Amniotic epithelial cell (primary cell): ENCODE results near the gene TBC1D13.
"Not testable (repeated sequence)": the region's sequence is repeated elsewhere in the genome, so short reads cannot be mapped to it uniquely, and the experiment has no call there.

Source experiments
- DNase-seq: peaks from one replicate; pipeline ENCODE4 v3.0.0-alpha.2; 2010; ENCODE audit warnings: low read depth

TBC1D13 gene, protein sequence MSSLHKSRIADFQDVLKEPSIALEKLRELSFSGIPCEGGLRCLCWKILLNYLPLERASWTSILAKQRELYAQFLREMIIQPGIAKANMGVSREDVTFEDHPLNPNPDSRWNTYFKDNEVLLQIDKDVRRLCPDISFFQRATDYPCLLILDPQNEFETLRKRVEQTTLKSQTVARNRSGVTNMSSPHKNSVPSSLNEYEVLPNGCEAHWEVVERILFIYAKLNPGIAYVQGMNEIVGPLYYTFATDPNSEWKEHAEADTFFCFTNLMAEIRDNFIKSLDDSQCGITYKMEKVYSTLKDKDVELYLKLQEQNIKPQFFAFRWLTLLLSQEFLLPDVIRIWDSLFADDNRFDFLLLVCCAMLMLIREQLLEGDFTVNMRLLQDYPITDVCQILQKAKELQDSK

GRCh38 chr9:128786681-128787601 is at the start of gene TBC1D13:
Gene TBC1D13, plus strand, starts transcription at chr9:128787253. Its CDS starts 101 bp downstream, at chr9:128787354.
- DNase-seq, result peak; percentile 64

DNA sequence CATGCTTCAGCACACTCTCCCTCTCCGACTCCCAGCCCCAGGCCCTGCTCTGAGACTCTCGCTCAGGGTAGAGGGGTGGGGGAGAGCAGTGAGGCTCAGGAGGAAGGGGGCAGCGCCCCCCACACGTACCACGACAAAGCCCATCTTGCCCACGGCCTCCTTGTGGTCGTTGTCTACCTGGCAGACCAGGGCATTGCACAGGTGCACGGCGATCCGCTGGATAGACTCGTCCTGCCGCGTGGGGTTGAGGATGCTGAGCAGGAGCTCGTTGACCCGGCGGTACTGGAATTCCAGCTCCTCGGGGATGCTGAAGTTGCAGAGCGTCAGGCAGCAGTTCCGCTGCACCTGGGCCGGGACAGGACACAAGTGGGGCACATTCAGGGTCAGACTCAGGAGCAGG is 44.7 kb upstream of the TBC1D13 start:
- DNase-seq, result no peak

DNA sequence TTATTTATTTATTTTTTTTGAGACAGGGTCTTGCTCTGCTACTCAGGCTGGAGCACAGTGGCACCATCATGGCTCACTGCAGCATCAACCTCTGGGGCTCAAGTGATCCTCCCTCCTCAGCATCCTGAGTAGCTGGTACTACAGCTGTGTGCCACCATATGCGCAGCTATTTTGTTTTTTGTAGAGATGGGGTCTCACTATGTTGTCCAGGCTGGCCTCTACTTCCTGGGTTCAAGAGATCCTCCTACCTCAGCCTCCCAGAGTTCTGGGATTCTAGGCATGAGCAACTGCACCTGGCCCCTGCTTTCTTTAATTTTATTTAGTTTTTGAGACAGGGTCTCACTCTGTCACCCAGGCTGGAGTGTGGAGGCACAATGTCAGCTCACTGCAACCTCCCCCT is 43.6 kb upstream of the TBC1D13 start:
- no peak for DNase-seq

DNA sequence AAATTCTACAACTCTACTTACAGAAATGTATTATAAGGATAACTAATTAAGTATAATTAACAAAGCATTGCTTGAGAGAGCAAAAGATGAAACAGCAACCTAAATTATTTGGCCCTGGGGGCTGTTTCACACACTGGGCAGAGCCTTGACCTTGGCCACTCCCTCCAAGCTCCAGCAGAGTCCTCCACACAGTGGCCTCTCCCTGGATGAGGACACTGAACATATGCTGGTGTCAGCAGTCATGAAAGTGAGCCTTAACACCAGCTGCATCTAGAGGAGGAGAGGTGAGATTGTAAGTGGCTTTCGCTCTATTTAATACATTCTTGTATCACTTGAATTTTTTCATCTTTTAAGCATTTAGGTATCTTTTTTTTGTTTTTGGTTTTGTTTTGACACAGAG is 39.8 kb upstream of the TBC1D13 start:
- DNase-seq, result no peak

DNA sequence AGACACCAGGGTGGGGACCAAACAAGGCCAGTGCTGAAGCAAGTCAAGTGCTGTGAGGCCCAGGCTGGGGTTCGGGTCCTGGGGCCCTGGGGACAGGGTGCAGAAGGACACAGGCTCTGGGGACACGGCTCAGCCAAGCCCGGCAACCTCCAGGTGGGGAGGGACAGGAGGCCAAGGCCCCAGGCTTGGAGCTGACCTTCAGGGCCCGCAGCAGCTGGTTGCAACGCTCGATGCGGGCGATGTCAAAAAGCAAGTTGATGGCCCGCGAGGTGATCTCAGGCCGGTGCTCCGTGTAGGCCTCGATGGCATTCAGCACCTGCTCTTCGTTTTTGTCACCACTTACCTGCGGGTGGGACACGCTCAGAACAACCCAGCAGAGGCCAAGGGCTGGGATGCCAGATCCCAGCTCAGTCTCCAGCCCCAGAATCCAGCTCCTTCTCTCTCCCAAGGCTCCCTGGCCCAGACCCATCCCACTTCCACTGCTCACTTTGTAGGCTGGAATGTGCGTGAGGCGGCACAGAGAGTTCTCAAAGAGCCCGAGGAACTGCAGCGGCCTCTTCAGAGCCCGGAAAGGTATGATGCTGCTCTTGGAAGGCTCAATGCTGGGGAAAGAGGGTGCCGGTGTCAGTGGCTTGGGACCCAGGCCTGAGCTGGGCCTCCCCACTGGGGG is 36.0 kb upstream of the TBC1D13 start:
- no peak for DNase-seq

- DNase-seq, result no peak
Measured at GRCh38 chr9:128753627-128754026, 33.4 kb upstream of the TBC1D13 start.

- no peak for DNase-seq
Measured at GRCh38 chr9:128757602-128758001, 29.5 kb upstream of the TBC1D13 start.

DNA sequence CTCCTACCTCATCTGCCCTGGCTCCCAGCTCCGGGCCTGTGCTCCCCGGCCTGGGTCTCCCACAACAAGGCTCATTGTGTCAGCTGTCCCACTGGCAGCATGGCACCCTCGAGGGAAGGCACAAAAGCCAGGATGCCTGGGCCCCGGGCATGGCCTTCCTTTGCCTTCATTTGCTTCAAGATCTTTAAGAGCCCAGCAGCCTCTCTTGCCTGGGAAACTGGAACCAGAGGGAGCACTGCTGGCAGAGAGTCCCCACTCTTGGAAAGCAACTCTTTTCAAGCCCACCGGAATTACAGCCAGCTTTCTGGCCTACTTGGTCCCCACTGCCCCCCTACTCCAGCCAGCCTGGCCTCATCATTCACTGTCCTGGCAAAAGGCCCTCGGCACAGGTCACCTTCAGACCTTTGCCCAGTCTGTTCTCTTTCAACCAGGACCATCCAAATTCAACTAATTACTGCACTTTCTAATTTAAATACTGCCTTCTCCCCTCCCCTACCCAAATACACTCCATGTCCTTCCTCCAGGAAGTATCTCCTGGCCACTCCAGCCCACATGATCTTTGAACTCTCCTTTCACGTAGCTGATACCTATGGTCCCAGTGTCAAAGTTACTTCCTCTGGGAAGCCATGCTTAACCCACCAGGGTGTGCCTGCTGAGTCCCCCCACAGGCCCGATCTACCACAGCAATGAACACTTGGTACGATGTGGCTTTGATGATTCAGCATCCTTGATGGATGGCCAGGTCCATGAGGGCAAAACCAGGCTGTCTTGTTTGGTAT is 24.2 kb upstream of the TBC1D13 start:
- peak; percentile 5 for DNase-seq

- no peak for DNase-seq
Measured at GRCh38 chr9:128764361-128764760, 22.7 kb upstream of the TBC1D13 start.

DNA sequence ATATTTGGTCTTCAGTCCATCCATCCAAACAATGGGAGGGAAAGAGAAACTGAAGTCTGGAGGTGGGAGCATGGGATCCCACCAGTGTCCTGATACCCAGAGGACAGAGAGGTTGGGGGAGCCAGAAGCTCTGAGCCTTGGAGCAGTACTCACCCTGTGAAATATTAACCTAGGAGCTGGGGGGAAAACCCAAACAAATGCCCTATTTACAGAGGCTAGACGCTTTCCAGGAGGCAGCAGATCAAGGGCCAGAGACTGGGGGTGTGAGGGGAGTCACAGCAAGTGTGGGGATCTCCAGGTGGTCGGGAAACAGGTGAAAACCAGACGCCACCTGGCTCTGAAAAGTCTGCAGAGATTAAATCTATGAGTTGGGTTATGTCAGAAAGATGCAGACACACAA is 21.6 kb upstream of the TBC1D13 start:
- DNase-seq, result no peak

- DNase-seq, result no peak
Measured at GRCh38 chr9:128768606-128769005, 18.4 kb upstream of the TBC1D13 start.

GRCh38 chr9:128770286-128771030 is 16.6 kb upstream of the TBC1D13 start:
- no peak for DNase-seq

GRCh38 chr9:128771094-128771721 is 15.8 kb upstream of the TBC1D13 start:
- peak; percentile 16 for DNase-seq

- peak; percentile 83 for DNase-seq
Measured at GRCh38 chr9:128771745-128772519, 15.1 kb upstream of the TBC1D13 start, which contains the start of gene ZER1. Gene ZER1, minus strand, starts transcription at chr9:128771927. Its CDS starts 16,362 bp downstream, at chr9:128755565.

- DNase-seq, result no peak
Measured at GRCh38 chr9:128773049-128773448, 14.0 kb upstream of the TBC1D13 start.

- DNase-seq, result no peak
Measured at GRCh38 chr9:128774804-128775203, 12.2 kb upstream of the TBC1D13 start.

DNA sequence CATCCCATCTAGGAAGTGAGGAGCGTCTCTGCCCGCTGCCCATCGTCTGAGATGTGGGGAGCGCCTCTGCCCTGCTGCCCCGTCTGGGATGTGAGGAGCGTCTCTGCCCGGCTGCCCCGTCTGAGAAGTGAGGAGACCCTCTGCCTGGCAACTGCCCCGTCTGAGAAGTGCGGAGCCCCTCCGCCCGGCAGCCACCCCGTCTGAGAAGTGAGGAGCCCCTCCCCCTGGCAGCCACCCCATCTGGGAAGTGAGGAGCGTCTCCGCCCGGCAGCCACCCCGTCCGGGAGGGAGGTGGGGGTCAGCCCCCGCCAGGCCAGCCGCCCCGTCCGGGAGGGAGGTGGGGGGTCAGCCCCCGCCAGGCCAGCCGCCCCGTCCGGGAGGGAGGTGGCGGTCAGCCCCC is 7.0 kb upstream of the TBC1D13 start:
- not testable (repeated sequence) for DNase-seq

DNA sequence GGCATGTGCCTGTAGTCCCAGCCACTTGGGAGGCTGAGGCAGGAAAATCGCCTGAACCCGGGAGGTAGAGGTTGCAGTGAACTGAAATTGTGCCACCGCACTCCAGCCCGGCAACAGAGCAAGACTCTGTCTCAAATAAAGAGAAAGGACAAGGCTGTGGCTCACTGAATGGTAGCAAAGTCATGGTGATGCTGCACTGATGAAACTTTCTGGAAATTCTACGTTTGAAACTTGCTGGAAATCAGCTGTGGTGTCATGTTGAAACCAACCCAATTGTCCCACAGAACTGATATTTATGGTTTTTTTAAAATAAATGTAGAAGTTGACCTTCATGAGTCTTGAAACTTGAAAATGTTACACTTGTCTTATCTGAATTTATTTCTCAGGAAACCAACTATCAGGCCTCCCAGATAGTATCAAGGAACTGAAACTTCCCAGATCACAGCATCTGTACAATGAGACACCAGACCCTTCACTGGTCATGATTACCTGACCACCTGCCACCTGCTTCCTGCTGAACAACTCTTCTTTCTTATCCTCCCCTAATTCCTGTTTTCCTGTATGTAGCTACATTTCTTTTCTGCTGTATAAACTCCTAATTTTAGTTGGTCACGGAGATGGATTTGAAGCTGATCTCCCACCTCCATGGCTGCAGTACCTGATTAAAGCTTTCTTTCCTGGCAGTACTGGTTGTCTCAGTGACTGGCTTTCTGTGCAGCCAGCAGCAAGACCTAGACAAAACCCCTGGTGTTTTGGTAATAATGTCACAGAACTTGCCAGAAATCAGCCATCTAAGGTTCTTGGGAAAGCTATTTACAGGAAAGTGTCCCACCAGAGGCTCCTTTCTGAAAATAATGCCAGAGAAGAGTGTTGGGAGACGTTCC is 5.6 kb upstream of the TBC1D13 start:
- no peak for DNase-seq
